NCI-H82 treated with DMSO at 0.1 percent for 48 hours (cell line): ENCODE measurements around the gene TMEM121.

Experiments used
- DNase-seq: peaks from one replicate; lab custom pipeline; 2025; ENCODE audit not compliant: unreplicated experiment; lab: John Stamatoyannopoulos, UW

Gene TMEM121

GRCh38 chr14:105497671-105498429 lies 28.5 kb upstream of the TMEM121 start:
- no peak for DNase-seq

- no peak for DNase-seq
Measured at GRCh38 chr14:105498430-105499255, 27.7 kb upstream of the TMEM121 start.

- DNase-seq, result no peak
Measured at GRCh38 chr14:105499256-105500035, 26.9 kb upstream of the TMEM121 start.

- DNase-seq, result no peak
Measured at GRCh38 chr14:105500036-105500725, 26.2 kb upstream of the TMEM121 start.

GRCh38 chr14:105500726-105501101 lies 25.7 kb upstream of the TMEM121 start:
- DNase-seq, result no peak

- no peak for DNase-seq
Measured at GRCh38 chr14:105501504-105502291, 24.7 kb upstream of the TMEM121 start.

GRCh38 chr14:105502446-105503295 lies 23.7 kb upstream of the TMEM121 start:
- DNase-seq, result no peak

GRCh38 chr14:105503296-105503640 lies 23.1 kb upstream of the TMEM121 start:
- no peak for DNase-seq

GRCh38 chr14:105503935-105504692 lies 22.3 kb upstream of the TMEM121 start:
- DNase-seq, result no peak

GRCh38 chr14:105505101-105505500 lies 21.3 kb upstream of the TMEM121 start:
- DNase-seq, result no peak

- no peak for DNase-seq
Measured at GRCh38 chr14:105507247-105507646, 19.1 kb upstream of the TMEM121 start.

GRCh38 chr14:105508069-105508468 lies 18.3 kb upstream of the TMEM121 start:
- no peak for DNase-seq

- DNase-seq, result no peak
Measured at GRCh38 chr14:105508601-105509000, 17.8 kb upstream of the TMEM121 start.

GRCh38 chr14:105517096-105517495 lies 9.3 kb upstream of the TMEM121 start:
- DNase-seq, result no peak

- DNase-seq, result no peak
Measured at GRCh38 chr14:105519946-105520698, 6.3 kb upstream of the TMEM121 start.

- no peak for DNase-seq
Measured at GRCh38 chr14:105525326-105525725, 1.1 kb upstream of the TMEM121 start.

- DNase-seq, result no peak
Measured at GRCh38 chr14:105526776-105527380, 495 bp downstream of the TMEM121 start.
